Psoas muscle (tissue), 8 donors: ENCODE data around the gene ERCC2. TPM values are rescaled to one million over a fixed set of nuclear protein-coding genes. Genes with fewer than 3 reads are reported as not detected.

ENCODE experiments used
- ATAC-seq, 4 donors: fragments of 200-7000 bp; cut with Tn5 transposase; one replicate each; pipeline ENCODE4 v1.9.1; 2020; ENCODE audit warnings: moderate library complexity in 3 of 4, mild to moderate bottlenecking in 2 of 4
- DNase-seq, 2 donors: peaks; one replicate each; pipeline ENCODE4 v3.0.0-alpha.2; 2020
- H3K27ac ChIP-seq: fragments of 200-600 bp; one replicate; pipeline ENCODE4 v1.8.0; 2022
- H3K27me3 ChIP-seq, 3 donors: fragments of 200-600 bp in 1 of 3; one replicate each; pipeline versions ENCODE4 v1.6.1 to v1.8.0; 2013 to 2022; ENCODE audit warnings: low read length in 2 of 3, mild to moderate bottlenecking in 2 of 3, moderate library complexity in 1 of 3; ENCODE audit not compliant: insufficient read depth in 3 of 3
- H3K36me3 ChIP-seq, 2 donors: fragments of 200-600 bp in 1 of 2; one replicate each; pipeline versions ENCODE4 v1.6.1 to v1.8.0; 2013 to 2022; ENCODE audit warnings: low read depth in 1 of 2, mild to moderate bottlenecking in 1 of 2, moderate library complexity in 1 of 2; ENCODE audit not compliant: insufficient read depth in 1 of 2
- H3K4me1 ChIP-seq: fragments of 200-600 bp; one replicate; pipeline ENCODE4 v1.8.0; 2022
- H3K4me3 ChIP-seq: fragments of 200-600 bp; one replicate; pipeline ENCODE4 v1.8.0; 2022; ENCODE audit warnings: mild to moderate bottlenecking
- H3K9me3 ChIP-seq: fragments of 200-600 bp; one replicate; pipeline ENCODE4 v1.8.0; 2022
- CTCF ChIP-seq: fragments of 200-600 bp; IDR thresholded peaks from one replicate; pipeline ENCODE4 v1.8.0; 2022; ENCODE audit warnings: antibody characterized with exemption
- WGBS, 3 donors: extraction: QIAGEN DNeasy Blood & Tissue Kit; methylation state at CpG; one replicate each; pipeline versions ENCODE4 v1.1.6 to v1.1.7; 2013; 5-methylcytosine and 5-hydroxymethylcytosine counted together
- intact Hi-C, 2 donors: fragments of 100-400 bp; cut with DNase I; formaldehyde crosslinking; loops; one replicate each; pipeline versions ENCODE4 v1.11.0 to v1.14.2; 2022
- polyA plus RNA-seq, 3 donors: library from polyadenylated mRNA; stranded (reverse); fragments of 200-250 nt; gene quantifications; one replicate each; pipeline ENCODE4 v1.2.3, GENCODE V29; 2013
- total RNA-seq, 4 donors: library from RNA; stranded (reverse); fragmentation: NEBNext Ultra II Directional in 2 of 4; extraction: Animal tissue kit (Norgen Biotek cat#: 25700) in 2 of 4; gene quantifications; one replicate each; pipeline versions ENCODE4 v1.2.1 to v1.2.4, GENCODE V29; 2021 to 2023
- donor health status: healthy with polysubstance abuse.
- donor health status: DM: no; HTN: no; CAD: no; lungs with moderate emphysema.
- donor health status: Bipolar disorder and iron deficiency.
- donor health status: healthy.
- donor health status: DM: yes; HTN: yes; CAD: no.
- donor health status: DM: no; HTN: no; CAD: no.
- donor health status: DM: no; HTN: no; CAD: no.
- donor health status: DM: yes; HTN: yes; CAD: no.

Gene ERCC2
- total and polyA plus RNA-seq, 7 donors: 5.0 to 16.4 (median 9.3) TPM

DNA sequence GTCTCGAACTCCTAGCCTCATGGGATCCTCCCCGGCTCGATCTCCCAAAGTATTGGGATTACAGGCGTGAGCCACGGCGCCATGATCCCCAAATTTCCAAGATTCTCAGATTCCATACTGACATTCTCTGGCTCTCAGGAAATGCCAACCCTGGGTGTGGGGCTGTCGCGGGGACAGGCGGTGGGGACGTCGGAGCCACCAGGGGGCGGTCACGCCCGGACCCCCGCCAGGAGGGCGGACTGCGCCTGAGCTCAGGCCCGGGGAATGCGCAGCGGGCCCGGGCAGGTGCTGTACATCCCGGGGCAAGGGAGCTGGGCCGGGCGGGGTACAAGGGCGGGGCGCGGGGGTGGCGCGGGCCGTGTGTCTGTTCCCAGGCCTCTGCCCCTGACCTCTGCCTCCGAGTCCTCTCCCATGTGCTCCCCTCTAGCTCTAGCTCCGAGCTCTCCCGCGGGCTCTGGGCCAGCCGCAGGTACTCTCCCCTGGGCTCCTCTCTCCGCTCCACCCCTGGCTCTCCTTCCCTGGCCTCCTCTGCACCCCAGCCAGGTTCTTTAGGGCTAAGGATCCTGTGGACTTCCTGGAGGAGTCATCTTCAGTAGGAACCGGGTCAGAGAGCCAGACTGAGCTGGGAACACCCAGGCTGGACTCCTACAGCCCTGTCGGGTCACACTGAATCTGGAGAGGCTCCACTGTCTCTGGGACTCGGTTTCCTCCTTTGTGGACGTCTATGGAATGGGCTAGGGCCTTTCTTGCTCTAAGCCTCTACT, 32.1 kb upstream of the ERCC2 start:
- ATAC-seq (no peak), DNase-seq (peak in 1 of 2 donors; percentile 60)
- Histone ChIP-seq H3K27ac (no peak overlapping the region), H3K9me3 (no peaks in the 10 kb centered on the region), H3K27me3 (peaks cover 0 to 3% (median 2%) of the 10 kb centered on the region in 3 donors), H3K4me3 (peak overlapping the region; percentile 18), H3K4me1 (peaks cover 22% of the 10 kb centered on the region), H3K36me3 (no peaks in the 10 kb centered on the region)
- TF ChIP-seq CTCF: peak; percentile 34
- intact Hi-C loops: no loop called here
- 18 to 26% (median 26%) methylated on average over 30 to 40 of the region's 40 CpGs for WGBS, 3 donors

DNA sequence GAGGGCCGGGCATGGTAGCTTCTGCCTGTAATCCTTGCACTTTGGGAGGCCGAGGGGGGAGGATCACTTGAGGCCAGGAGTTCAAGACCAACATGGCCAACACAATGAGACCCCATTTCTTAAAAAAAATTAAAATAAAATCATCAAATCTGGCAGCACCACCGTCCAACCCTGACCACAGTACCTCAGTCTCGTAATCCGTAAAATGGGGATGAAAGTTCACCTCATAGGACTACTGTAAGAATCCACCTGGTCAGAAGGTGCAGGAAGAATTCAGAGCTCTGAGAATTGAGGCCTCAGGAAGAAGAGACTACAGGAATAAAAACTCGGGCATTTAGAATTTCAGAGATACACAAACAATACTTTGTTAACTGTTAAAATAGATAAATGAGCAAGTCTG, 31.4 kb upstream of the ERCC2 start:
- Histone ChIP-seq H3K36me3 (no peaks in the 10 kb centered on the region), H3K4me1 (peaks cover 18% of the 10 kb centered on the region), H3K27me3 (peaks cover 0 to 3% (median 2%) of the 10 kb centered on the region in 3 donors), H3K27ac (no peak overlapping the region), H3K9me3 (no peaks in the 10 kb centered on the region), H3K4me3 (no peak overlapping the region)
- no peak for DNase-seq
- no peak for TF ChIP-seq CTCF
- WGBS, 3 donors: 90 to 97% (median 93%) methylated on average over 6 of the region's 6 CpGs
- intact Hi-C loops: no loop called here
- no peak for ATAC-seq

- DNase-seq (no peak), ATAC-seq (no peak)
- Histone ChIP-seq H3K4me3 (no peak overlapping the region), H3K27ac (no peak overlapping the region), H3K36me3 (no peaks in the 10 kb centered on the region), H3K27me3 (peaks cover 0 to 3% (median 2%) of the 10 kb centered on the region in 3 donors), H3K9me3 (no peaks in the 10 kb centered on the region), H3K4me1 (peaks cover 18% of the 10 kb centered on the region)
- no peak for TF ChIP-seq CTCF
- WGBS, 3 donors: 85 to 87% (median 86%) methylated on average over 6 of the region's 6 CpGs
- intact Hi-C loops: no loop called here
Measured at GRCh38 chr19:45400192-45400591, 29.8 kb upstream of the ERCC2 start.

DNA sequence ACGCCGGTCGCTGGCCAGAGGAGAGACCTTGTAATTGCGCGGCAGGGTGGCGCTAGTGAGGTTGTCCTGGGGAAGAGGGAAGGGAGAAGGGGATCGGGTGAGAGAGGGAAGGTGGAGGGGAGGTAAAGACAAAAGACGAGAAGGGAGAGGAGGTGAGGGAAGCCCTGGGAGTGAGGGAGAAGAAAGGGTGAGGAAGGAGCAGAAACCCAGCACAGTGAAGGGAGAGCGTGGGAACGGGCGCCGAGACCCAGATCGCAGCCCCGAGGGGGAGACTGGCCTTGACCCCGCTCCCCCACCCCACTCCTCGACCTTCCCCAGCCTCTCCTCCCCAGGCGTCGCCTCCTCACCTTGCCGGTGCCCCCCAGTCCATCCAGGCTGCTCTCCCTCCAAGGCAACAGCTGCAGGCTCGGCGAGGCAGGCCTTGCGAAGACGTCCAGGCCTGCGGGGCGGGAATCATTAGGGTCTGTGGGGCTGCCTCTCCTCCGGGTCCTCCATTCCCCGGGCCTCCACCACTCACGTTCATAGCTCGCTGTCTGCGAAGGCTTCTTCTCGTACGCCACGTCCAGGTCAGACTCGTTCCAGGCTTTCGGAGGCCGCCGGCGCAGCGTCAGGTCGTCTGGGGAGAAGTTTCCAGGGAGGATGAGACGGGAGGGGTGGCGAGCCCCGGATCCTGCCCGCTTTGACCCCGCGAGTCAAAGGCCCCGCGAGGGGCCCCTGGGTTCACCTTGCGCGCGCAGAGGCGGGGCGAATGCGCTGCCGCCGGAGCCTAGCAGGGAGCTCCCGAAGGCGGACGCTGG, 25.6 kb upstream of the ERCC2 start:
- Histone ChIP-seq H3K4me3 (no peak overlapping the region), H3K27ac (no peak overlapping the region), H3K4me1 (peaks cover 6% of the 10 kb centered on the region), H3K36me3 (no peaks in the 10 kb centered on the region), H3K9me3 (no peaks in the 10 kb centered on the region), H3K27me3 (no peaks in the 10 kb centered on the region)
- WGBS, 3 donors: 66 to 68% (median 66%) methylated on average over 50 to 59 of the region's 59 CpGs
- no peak for DNase-seq
- no peak for TF ChIP-seq CTCF
- no peak for ATAC-seq
- intact Hi-C loops: no loop called here
